Sigmoid colon (tissue), 4 donors: Measurements from ENCODE around the gene APOC1.

Experiments used
- POLR2A ChIP-seq, 2 donors: fragments of 450-650 bp; IDR thresholded peaks; one replicate each; pipeline ENCODE4 v1.6.1; 2016; ENCODE audit warnings: antibody characterized with exemption in 2 of 2, mild to moderate bottlenecking in 2 of 2, moderate library complexity in 2 of 2
- POLR2AphosphoS5 ChIP-seq, 4 donors: sonication (generic); formaldehyde crosslinking; IDR thresholded peaks; one replicate each; pipeline ENCODE4 v1.6.1; 2017; ENCODE audit warnings: antibody characterized with exemption in 4 of 4
- TF ChIP-seq, protein P1 (sequence below), 4 experiments: fragments of 450-650 bp in 3 of 4; fragments of 200-600 bp in 1 of 4; IDR thresholded peaks; one replicate each; pipeline ENCODE4 v1.5.1; 2016 to 2019; ENCODE audit warnings: antibody characterized with exemption in 4 of 4, mild to moderate bottlenecking in 3 of 4, moderate library complexity in 2 of 4

DNA sequence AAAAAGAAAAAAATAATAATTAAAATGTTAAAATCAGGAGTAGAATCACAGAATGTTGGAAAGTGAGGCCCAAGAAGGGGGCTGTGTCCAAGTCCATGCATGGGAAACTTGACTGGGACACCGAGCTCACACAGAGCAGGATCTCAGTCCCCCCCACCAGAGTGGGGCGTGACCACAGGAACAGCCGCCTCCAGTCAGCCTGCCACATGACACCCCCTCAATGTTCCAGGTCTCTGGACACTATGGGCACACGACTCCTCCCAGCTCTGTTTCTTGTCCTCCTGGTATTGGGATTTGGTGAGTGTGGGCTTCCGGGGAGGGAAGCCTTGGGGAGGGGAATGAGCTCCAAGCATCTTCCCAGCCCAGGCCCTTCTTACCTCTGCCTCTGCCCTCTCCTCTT is 33.8 kb downstream of the APOC1 start:
- TF ChIP-seq POLR2AphosphoS5 (IDR thresholded peaks at IDR 0.05) (no peak), POLR2A (IDR thresholded peaks at IDR 0.05) (no peak)
- TF ChIP-seq, protein P1, sequence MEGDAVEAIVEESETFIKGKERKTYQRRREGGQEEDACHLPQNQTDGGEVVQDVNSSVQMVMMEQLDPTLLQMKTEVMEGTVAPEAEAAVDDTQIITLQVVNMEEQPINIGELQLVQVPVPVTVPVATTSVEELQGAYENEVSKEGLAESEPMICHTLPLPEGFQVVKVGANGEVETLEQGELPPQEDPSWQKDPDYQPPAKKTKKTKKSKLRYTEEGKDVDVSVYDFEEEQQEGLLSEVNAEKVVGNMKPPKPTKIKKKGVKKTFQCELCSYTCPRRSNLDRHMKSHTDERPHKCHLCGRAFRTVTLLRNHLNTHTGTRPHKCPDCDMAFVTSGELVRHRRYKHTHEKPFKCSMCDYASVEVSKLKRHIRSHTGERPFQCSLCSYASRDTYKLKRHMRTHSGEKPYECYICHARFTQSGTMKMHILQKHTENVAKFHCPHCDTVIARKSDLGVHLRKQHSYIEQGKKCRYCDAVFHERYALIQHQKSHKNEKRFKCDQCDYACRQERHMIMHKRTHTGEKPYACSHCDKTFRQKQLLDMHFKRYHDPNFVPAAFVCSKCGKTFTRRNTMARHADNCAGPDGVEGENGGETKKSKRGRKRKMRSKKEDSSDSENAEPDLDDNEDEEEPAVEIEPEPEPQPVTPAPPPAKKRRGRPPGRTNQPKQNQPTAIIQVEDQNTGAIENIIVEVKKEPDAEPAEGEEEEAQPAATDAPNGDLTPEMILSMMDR (IDR thresholded peaks at IDR 0.05), result no peak
